ENCODE measurements around the gene HSPA6.

Gene HSPA6

GRCh38 chr1:161495490-161495889 is 28.9 kb upstream of the HSPA6 start:
- no peak for DNase-seq (ENCODE audit: low read depth, low spot score)
- CTCF ChIA-PET: interaction anchor here (0.8 kb wide), 1 partner anchor 244 kb away, joined by 4 read pairs; no protein-coding TSS in a partner anchor

GRCh38 chr1:161497961-161498360 is 26.4 kb upstream of the HSPA6 start:
- H3K4me3 ChIP-seq (ENCODE audit: low read depth, low read length): no peak overlapping the region
- DNase-seq (ENCODE audit: low read depth, low spot score): no peak
- CTCF ChIA-PET: no interaction called here
- POLR2A ChIA-PET: no interaction called here
- TF ChIP-seq CTCF (IDR thresholded peaks at IDR 0.05; ENCODE audit: insufficient read depth, low read length, missing control alignments): no peak

More at GRCh38 chr1:161495490-161495889, 28.9 kb upstream of the HSPA6 start:
- TF ChIP-seq CTCF (IDR thresholded peaks at IDR 0.05; ENCODE audit: insufficient read depth, low read length, missing control alignments): no peak
- no peak overlapping the region for H3K4me3 ChIP-seq (ENCODE audit: low read depth, low read length)
- POLR2A ChIA-PET: no interaction called here

- POLR2A ChIA-PET: no interaction called here
- DNase-seq (ENCODE audit: low read depth, low spot score): no peak
- CTCF ChIA-PET: interaction anchor here (1.8 kb wide), 1 partner anchor 11 kb away, joined by 7 read pairs; no protein-coding TSS in a partner anchor
- no peak for TF ChIP-seq CTCF (IDR thresholded peaks at IDR 0.05; ENCODE audit: insufficient read depth, low read length, missing control alignments)
- H3K4me3 ChIP-seq (ENCODE audit: low read depth, low read length): no peak overlapping the region
Observed at GRCh38 chr1:161498646-161499045, 25.7 kb upstream of the HSPA6 start.

GRCh38 chr1:161499099-161500039 is 25.0 kb upstream of the HSPA6 start:
- H3K4me3 ChIP-seq (ENCODE audit: low read depth, low read length): no peak overlapping the region
- DNase-seq (ENCODE audit: low read depth, low spot score): no peak
- ChIA-PET CTCF (interaction anchor here (1.8 kb wide), 1 partner anchor 12 kb away, joined by 7 read pairs; no protein-coding TSS in a partner anchor), POLR2A (no interaction called here)
- no peak for TF ChIP-seq CTCF (IDR thresholded peaks at IDR 0.05; ENCODE audit: insufficient read depth, low read length, missing control alignments)

GRCh38 chr1:161501234-161501633 is 23.1 kb upstream of the HSPA6 start:
- CTCF ChIA-PET: no interaction called here
- POLR2A ChIA-PET: no interaction called here
- no peak for TF ChIP-seq CTCF (IDR thresholded peaks at IDR 0.05; ENCODE audit: insufficient read depth, low read length, missing control alignments)

GRCh38 chr1:161502181-161502580 is 22.2 kb upstream of the HSPA6 start:
- H3K4me3 ChIP-seq (ENCODE audit: low read depth, low read length): no peak overlapping the region
- DNase-seq (ENCODE audit: low read depth, low spot score): no peak
- ChIA-PET CTCF (interaction anchor here (1.4 to 1.8 kb wide), 3 partner anchors 10 to 17 kb away, joined by 5 to 8 read pairs (median 5); no protein-coding TSS in a partner anchor), POLR2A (no interaction called here)
- TF ChIP-seq CTCF (IDR thresholded peaks at IDR 0.05; ENCODE audit: insufficient read depth, low read length, missing control alignments): no peak

More at GRCh38 chr1:161501234-161501633, 23.1 kb upstream of the HSPA6 start:
- H3K4me3 ChIP-seq (ENCODE audit: low read depth, low read length): no peak overlapping the region
- DNase-seq (ENCODE audit: low read depth, low spot score): no peak

Measured in AG04449 (cell line).